GM18909 (cell line): Measurements from ENCODE around the gene PLIN1.

Experiments used
- ATAC-seq: cut with Tn5 transposase; IDR thresholded peaks from one replicate; pipeline ENCODE4 v1.9.1; 2021; ENCODE audit warnings: mild to moderate bottlenecking; ENCODE audit not compliant: unreplicated experiment, poor library complexity

The PLIN1 gene

GRCh38 chr15:89630974-89631901 is 47.9 kb downstream of the PLIN1 start:
- no peak for ATAC-seq

GRCh38 chr15:89630260-89630659 is 48.9 kb downstream of the PLIN1 start:
- no peak for ATAC-seq

- ATAC-seq = no peak
Measured at GRCh38 chr15:89629829-89630228, 49.3 kb downstream of the PLIN1 start.

GRCh38 chr15:89628806-89629715 is 50.1 kb downstream of the PLIN1 start:
- ATAC-seq = no peak

DNA sequence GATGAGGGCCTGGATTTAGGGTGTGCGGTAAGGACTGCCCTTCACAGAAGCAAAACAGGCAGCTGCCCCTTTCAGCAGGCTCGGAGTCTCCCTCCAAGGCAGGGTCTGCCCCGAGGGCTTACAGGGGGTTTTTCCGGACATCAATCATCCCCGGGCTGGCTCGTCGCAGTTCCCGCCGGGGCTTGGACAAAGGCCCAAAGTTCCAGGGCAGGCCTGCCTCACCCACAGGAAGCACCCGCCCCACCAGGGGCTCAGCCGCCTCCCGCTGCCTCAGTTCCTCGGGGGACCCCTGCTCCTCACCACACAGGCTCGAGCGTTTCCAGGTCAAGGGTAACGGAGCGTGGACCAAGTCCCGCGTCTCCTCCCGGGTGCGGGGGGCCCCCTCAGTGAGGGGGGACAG is 50.9 kb downstream of the PLIN1 start:
- no peak for ATAC-seq

- no peak for ATAC-seq
Measured at GRCh38 chr15:89627256-89627970, 51.8 kb downstream of the PLIN1 start.

- no peak for ATAC-seq
Measured at GRCh38 chr15:89625716-89626115, 53.5 kb downstream of the PLIN1 start.

DNA sequence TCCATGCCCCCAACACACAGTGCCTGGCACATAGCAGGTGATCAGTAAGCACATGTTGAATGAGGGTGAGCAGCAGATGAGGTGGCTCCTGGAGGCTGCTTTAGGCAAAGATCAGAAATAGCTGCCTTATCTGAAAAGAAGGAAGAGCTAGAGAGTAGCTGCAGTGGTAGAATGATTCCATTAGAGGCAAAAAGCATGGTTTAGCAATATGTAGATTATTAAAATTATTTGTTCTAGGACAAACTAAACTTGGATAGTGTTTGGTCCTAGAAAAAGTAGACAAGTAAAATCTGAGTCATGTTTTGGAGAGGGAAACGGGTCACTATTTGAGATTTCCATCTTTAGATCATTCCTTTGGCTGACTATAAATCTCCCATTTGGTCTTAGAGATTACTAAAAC is 56.0 kb downstream of the PLIN1 start:
- no peak for ATAC-seq

DNA sequence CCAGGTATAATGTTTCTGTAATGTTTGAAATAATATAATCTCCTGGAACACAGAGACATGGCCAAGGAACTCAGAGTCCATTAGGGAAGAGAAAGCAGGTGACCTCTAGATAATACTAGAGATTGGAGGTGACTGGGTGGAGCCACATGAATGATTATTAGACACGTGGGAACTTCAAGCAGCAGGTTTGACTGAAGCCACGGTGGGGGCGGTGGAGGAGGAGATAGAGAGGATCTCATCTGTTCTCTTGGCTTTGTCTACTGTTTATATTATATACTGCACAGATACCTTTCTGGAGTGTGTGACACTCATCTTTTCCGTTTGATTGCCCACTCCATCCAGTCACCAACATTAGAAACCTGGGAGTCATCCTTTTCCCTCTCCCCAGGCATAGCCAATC is 57.6 kb downstream of the PLIN1 start:
- ATAC-seq = no peak

- ATAC-seq = no peak
Measured at GRCh38 chr15:89616228-89616627, 62.9 kb downstream of the PLIN1 start.

- no peak for ATAC-seq
Measured at GRCh38 chr15:89615135-89615534, 64.0 kb downstream of the PLIN1 start.
